Small intestine (tissue), 7 donors: ENCODE results near the gene VIPR1. TPM values are rescaled to one million over a fixed set of nuclear protein-coding genes. Genes with fewer than 3 reads are reported as not detected.
A peak's percentile ranks its signal among the peaks of the same experiment; 100 is the strongest.

Source experiments
- DNase-seq, 2 donors: peaks; one replicate each; pipeline versions ENCODE4 v3.0.0 to v3.0.0-alpha.2; 2013
- FAIRE-seq: peaks from 2 replicates; lab custom pipeline; 2012; peaks lifted over from hg19 to GRCh38; lab: Jason Lieb, UNC
- H3K27ac ChIP-seq, 3 donors: one replicate each; pipeline ENCODE4 v1.5.1; 2013; ENCODE audit warnings: low read length in 2 of 3, mild to moderate bottlenecking in 2 of 3, control low read depth in 1 of 3, inconsistent platforms in 1 of 3, low read depth in 1 of 3, moderate library complexity in 1 of 3
- H3K27me3 ChIP-seq, 3 donors: one replicate each; pipeline ENCODE4 v1.6.1; 2013; ENCODE audit warnings: low read length in 3 of 3, inconsistent platforms in 1 of 3; ENCODE audit not compliant: control insufficient read depth in 3 of 3, insufficient read depth in 3 of 3
- H3K36me3 ChIP-seq, 3 donors: one replicate each; pipeline ENCODE4 v1.6.1; 2013; ENCODE audit warnings: low read length in 3 of 3, inconsistent platforms in 1 of 3, low read depth in 1 of 3, mild to moderate bottlenecking in 1 of 3, moderate library complexity in 1 of 3; ENCODE audit not compliant: control insufficient read depth in 3 of 3, insufficient read depth in 2 of 3
- H3K4me1 ChIP-seq, 3 donors: one replicate each; pipeline ENCODE4 v1.6.1; 2013; ENCODE audit warnings: low read length in 2 of 3, inconsistent platforms in 1 of 3, low read depth in 1 of 3, mild to moderate bottlenecking in 1 of 3, moderate library complexity in 1 of 3; ENCODE audit not compliant: control insufficient read depth in 3 of 3, insufficient read depth in 2 of 3
- H3K4me3 ChIP-seq, 3 donors: one replicate each; pipeline ENCODE4 v1.5.1; 2013; ENCODE audit warnings: low read length in 3 of 3, control low read depth in 1 of 3, inconsistent platforms in 1 of 3, low read depth in 1 of 3, mild to moderate bottlenecking in 1 of 3, moderate library complexity in 1 of 3
- H3K9me3 ChIP-seq, 2 donors: one replicate each; pipeline ENCODE4 v1.6.1; 2013; ENCODE audit warnings: low read depth in 1 of 2, low read length in 1 of 2; ENCODE audit not compliant: control insufficient read depth in 2 of 2, insufficient read depth in 1 of 2
- WGBS, 3 donors: extraction: QIAGEN DNeasy Blood & Tissue Kit; methylation state at CpG; one replicate each; pipeline ENCODE4 v1.1.7; 2013; 5-methylcytosine and 5-hydroxymethylcytosine counted together
- polyA plus RNA-seq, 4 donors: library from polyadenylated mRNA; stranded (reverse) in 3 of 4; unstranded in 1 of 4; fragments of 200-250 nt in 3 of 4; fragments of 120-200 nt in 1 of 4; gene quantifications; one replicate each; pipeline versions ENCODE4 v1.2.1 to v1.2.3, GENCODE V29; 2013
- donor health status: healthy with polysubstance abuse.
- donor health status: control.
- donor health status: control.
- donor health status: Bipolar disorder and iron deficiency.
- donor health status: healthy.

The VIPR1 gene
- polyA plus RNA-seq, 4 donors = 32.1 to 114 (median 75.8) TPM

- WGBS, 3 donors = 10 to 38% (median 29%) methylated on average over 1 of the region's 1 CpG
- Histone ChIP-seq H3K4me3 (no peak overlapping the region), H3K9me3 (no peaks in the 10 kb centered on the region), H3K36me3 (no peaks in the 10 kb centered on the region), H3K4me1 (peaks cover 0 to 23% (median 0%) of the 10 kb centered on the region in 3 donors), H3K27ac (no peak overlapping the region), H3K27me3 (peaks cover 0 to 21% (median 2%) of the 10 kb centered on the region in 3 donors)
- FAIRE-seq (no peak), DNase-seq (no peak)
Measured at GRCh38 chr3:42498034-42498433, 4.4 kb upstream of the VIPR1 start.

- DNase-seq = no peak
- Histone ChIP-seq H3K4me1 (peaks cover 0 to 28% (median 0%) of the 10 kb centered on the region in 3 donors), H3K36me3 (peaks cover 0 to 2% (median 0%) of the 10 kb centered on the region in 3 donors), H3K27ac (no peak overlapping the region), H3K27me3 (peaks cover 0 to 21% (median 2%) of the 10 kb centered on the region in 3 donors), H3K9me3 (no peaks in the 10 kb centered on the region), H3K4me3 (no peak overlapping the region)
- FAIRE-seq = no peak
- WGBS, 3 donors = 81 to 91% (median 88%) methylated on average over 13 of the region's 13 CpGs
Measured at GRCh38 chr3:42498791-42499477, 3.5 kb upstream of the VIPR1 start.

GRCh38 chr3:42499478-42499871 is 3.0 kb upstream of the VIPR1 start:
- Histone ChIP-seq H3K9me3 (no peaks in the 10 kb centered on the region), H3K27ac (no peak overlapping the region), H3K4me1 (peaks cover 0 to 34% (median 0%) of the 10 kb centered on the region in 3 donors), H3K36me3 (peaks cover 0 to 7% (median 0%) of the 10 kb centered on the region in 3 donors), H3K4me3 (no peak overlapping the region), H3K27me3 (peaks cover 0 to 21% (median 2%) of the 10 kb centered on the region in 3 donors)
- 81 to 95% (median 88%) methylated on average over 3 of the region's 3 CpGs for WGBS, 3 donors
- FAIRE-seq (no peak), DNase-seq (no peak)

GRCh38 chr3:42500091-42500490 is 2.4 kb upstream of the VIPR1 start:
- H3K27ac ChIP-seq = no peak overlapping the region
- WGBS, 3 donors = 54 to 91% (median 68%) methylated on average over 2 of the region's 2 CpGs
- peaks cover 0 to 7% (median 0%) of the 10 kb centered on the region in 3 donors for H3K36me3 ChIP-seq
- peaks cover 0 to 38% (median 0%) of the 10 kb centered on the region in 3 donors for H3K4me1 ChIP-seq
- no peak overlapping the region for H3K4me3 ChIP-seq
- DNase-seq = no peak
- FAIRE-seq = no peak
- H3K9me3 ChIP-seq = no peaks in the 10 kb centered on the region
- peaks cover 0 to 21% (median 2%) of the 10 kb centered on the region in 3 donors for H3K27me3 ChIP-seq

- Histone ChIP-seq H3K4me1 (peaks cover 0 to 46% (median 3%) of the 10 kb centered on the region in 3 donors), H3K9me3 (no peaks in the 10 kb centered on the region), H3K27ac (no peak overlapping the region), H3K36me3 (peaks cover 0 to 14% (median 0%) of the 10 kb centered on the region in 3 donors), H3K4me3 (no peak overlapping the region), H3K27me3 (peaks cover 0 to 21% (median 2%) of the 10 kb centered on the region in 3 donors)
- FAIRE-seq (no peak), DNase-seq (no peak)
- 40 to 49% (median 49%) methylated on average over 4 of the region's 4 CpGs for WGBS, 3 donors
Measured at GRCh38 chr3:42500909-42501308, 1.5 kb upstream of the VIPR1 start.

GRCh38 chr3:42501321-42501680 is 1.1 kb upstream of the VIPR1 start:
- peaks cover 0 to 21% (median 2%) of the 10 kb centered on the region in 3 donors for H3K27me3 ChIP-seq
- no peak overlapping the region for H3K27ac ChIP-seq
- WGBS, 3 donors = 4 to 7% (median 5%) methylated on average over 26 to 27 of the region's 27 CpGs
- FAIRE-seq (no peak), DNase-seq (no peak)
- peaks cover 0 to 17% (median 0%) of the 10 kb centered on the region in 3 donors for H3K36me3 ChIP-seq
- H3K9me3 ChIP-seq = no peaks in the 10 kb centered on the region
- H3K4me3 ChIP-seq = peak overlapping the region in 2 of 3 donors; percentile 44 to 90
- H3K4me1 ChIP-seq = peaks cover 0 to 48% (median 4%) of the 10 kb centered on the region in 3 donors

- Histone ChIP-seq H3K27ac (peak overlapping the region; percentile 23 to 74 (median 58)), H3K9me3 (no peaks in the 10 kb centered on the region), H3K36me3 (peaks cover 0 to 17% (median 0%) of the 10 kb centered on the region in 3 donors), H3K4me3 (peak overlapping the region; percentile 18 to 90 (median 44)), H3K4me1 (peaks cover 0 to 51% (median 4%) of the 10 kb centered on the region in 3 donors), H3K27me3 (peaks cover 0 to 21% (median 2%) of the 10 kb centered on the region in 3 donors)
- peak; percentile 83 to 90 for DNase-seq
- 1% methylated on average over 42 to 46 of the region's 46 CpGs for WGBS, 3 donors
- no peak for FAIRE-seq
Measured at GRCh38 chr3:42501681-42502428, 588 bp upstream of the VIPR1 start.

- Histone ChIP-seq H3K27ac (peak overlapping the region; percentile 79 to 94 (median 93)), H3K36me3 (peaks cover 0 to 22% (median 0%) of the 10 kb centered on the region in 3 donors), H3K9me3 (no peaks in the 10 kb centered on the region), H3K27me3 (peaks cover 0 to 21% (median 2%) of the 10 kb centered on the region in 3 donors), H3K4me3 (peak overlapping the region; percentile 50 to 90 (median 56)), H3K4me1 (peaks cover 0 to 60% (median 7%) of the 10 kb centered on the region in 3 donors)
- DNase-seq (no peak), FAIRE-seq (no peak)
- 22 to 56% (median 25%) methylated on average over 4 of the region's 4 CpGs for WGBS, 3 donors
Measured at GRCh38 chr3:42503251-42503924, 945 bp downstream of the VIPR1 start.
